ENCODE data around the gene BLACAT1.

The BLACAT1 gene

GRCh38 chr1:205476648-205477047 is 20.8 kb upstream of the BLACAT1 start:
- H3K79me2 ChIP-seq (ENCODE audit: low read length), result no peaks in the 10 kb centered on the region
- H3K9me3 ChIP-seq (replicated peaks; ENCODE audit: insufficient read depth, low read length), result no peaks in the 10 kb centered on the region
- no peak overlapping the region for H3K27ac ChIP-seq (ENCODE audit: low read length)
- no peak overlapping the region for H3K4me2 ChIP-seq (ENCODE audit: low read depth, low read length)
- peaks cover 26% of the 10 kb centered on the region for H3K27me3 ChIP-seq (replicated peaks; ENCODE audit: insufficient read depth, low read length)
- no peak for DNase-seq
- no peak for TF ChIP-seq EZH2 (optimal IDR thresholded peaks at IDR 0.05; ENCODE audit: low read depth, low read length)
- TF ChIP-seq EZH2phosphoT487 (IDR thresholded peaks at IDR 0.05; ENCODE audit: low read length), result no peak
- TF ChIP-seq, protein P1, sequence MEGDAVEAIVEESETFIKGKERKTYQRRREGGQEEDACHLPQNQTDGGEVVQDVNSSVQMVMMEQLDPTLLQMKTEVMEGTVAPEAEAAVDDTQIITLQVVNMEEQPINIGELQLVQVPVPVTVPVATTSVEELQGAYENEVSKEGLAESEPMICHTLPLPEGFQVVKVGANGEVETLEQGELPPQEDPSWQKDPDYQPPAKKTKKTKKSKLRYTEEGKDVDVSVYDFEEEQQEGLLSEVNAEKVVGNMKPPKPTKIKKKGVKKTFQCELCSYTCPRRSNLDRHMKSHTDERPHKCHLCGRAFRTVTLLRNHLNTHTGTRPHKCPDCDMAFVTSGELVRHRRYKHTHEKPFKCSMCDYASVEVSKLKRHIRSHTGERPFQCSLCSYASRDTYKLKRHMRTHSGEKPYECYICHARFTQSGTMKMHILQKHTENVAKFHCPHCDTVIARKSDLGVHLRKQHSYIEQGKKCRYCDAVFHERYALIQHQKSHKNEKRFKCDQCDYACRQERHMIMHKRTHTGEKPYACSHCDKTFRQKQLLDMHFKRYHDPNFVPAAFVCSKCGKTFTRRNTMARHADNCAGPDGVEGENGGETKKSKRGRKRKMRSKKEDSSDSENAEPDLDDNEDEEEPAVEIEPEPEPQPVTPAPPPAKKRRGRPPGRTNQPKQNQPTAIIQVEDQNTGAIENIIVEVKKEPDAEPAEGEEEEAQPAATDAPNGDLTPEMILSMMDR (IDR thresholded peaks at IDR 0.05; ENCODE audit: low read length), result no peak
- H3F3A ChIP-seq (ENCODE audit: insufficient read depth, low read length), result peaks cover 5% of the 10 kb centered on the region; the same call in 1 of the 2 replicates
- H3K9me2 ChIP-seq (replicated peaks; ENCODE audit: insufficient read depth, low read length), result no peaks in the 10 kb centered on the region
- no peak overlapping the region for H2AFZ ChIP-seq (ENCODE audit: low read length)
- H3K36me3 ChIP-seq (replicated peaks; ENCODE audit: insufficient read depth, low read length), result no peaks in the 10 kb centered on the region
- no peaks in the 10 kb centered on the region for H4K20me1 ChIP-seq (ENCODE audit: insufficient read depth, low read length)
- H3K9ac ChIP-seq (ENCODE audit: low read length), result no peak overlapping the region
- no peak overlapping the region for H3K4me3 ChIP-seq (ENCODE audit: low read length)
- H3K4me1 ChIP-seq (ENCODE audit: low read length), result peaks cover 16% of the 10 kb centered on the region

DNA sequence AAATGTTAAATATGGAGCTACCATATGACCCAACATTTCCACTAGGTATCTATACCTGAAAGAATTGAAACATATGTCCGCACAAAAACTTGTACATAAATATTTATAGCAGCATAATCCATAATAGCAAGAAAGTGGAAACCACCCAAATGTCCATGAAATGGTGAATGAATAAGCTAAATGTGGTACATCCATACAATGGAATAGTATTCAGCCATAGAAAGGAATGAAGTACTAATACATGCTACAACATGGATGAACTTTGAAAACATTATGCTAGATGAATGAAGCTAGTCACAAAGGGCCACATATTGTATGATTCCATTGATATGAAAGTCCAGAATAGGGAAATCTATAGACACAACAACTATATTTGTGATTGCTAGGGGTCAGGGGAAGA is 20.0 kb upstream of the BLACAT1 start:
- H3F3A ChIP-seq (ENCODE audit: insufficient read depth, low read length), result peaks cover 5% of the 10 kb centered on the region; the same call in 1 of the 2 replicates
- no peak for DNase-seq

DNA sequence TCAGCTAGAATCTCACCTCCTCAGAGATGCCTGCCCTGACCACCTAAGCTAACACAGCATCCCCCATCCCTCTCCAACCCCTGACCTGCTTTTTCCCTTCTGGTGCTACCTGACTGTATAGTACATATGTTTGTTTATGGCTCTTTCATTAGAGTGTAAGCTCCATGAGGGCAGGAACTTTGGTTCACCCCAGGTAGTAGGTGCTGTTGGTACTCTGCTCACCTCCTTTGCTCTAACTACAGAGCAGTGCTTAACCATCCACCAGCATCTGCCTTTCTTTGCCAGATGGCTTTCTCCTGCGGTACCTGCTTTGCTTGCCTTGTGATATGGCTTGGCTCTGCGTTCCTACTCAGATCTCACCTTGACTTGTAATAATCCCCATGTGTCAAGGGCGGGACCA is 18.7 kb upstream of the BLACAT1 start:
- no peak overlapping the region for H2AFZ ChIP-seq (ENCODE audit: low read length)
- H3K36me3 ChIP-seq (replicated peaks; ENCODE audit: insufficient read depth, low read length), result no peaks in the 10 kb centered on the region
- H3K4me1 ChIP-seq (ENCODE audit: low read length), result peaks cover under 1% of the 10 kb centered on the region; the same call in 1 of the 2 replicates
- no peak overlapping the region for H3K4me3 ChIP-seq (ENCODE audit: low read length)
- no peak overlapping the region for H3K4me2 ChIP-seq (ENCODE audit: low read depth, low read length)
- H3K79me2 ChIP-seq (ENCODE audit: low read length), result no peaks in the 10 kb centered on the region
- no peak overlapping the region for H3K27ac ChIP-seq (ENCODE audit: low read length)
- no peaks in the 10 kb centered on the region for H3F3A ChIP-seq (ENCODE audit: insufficient read depth, low read length)
- H3K9me2 ChIP-seq (replicated peaks; ENCODE audit: insufficient read depth, low read length), result no peaks in the 10 kb centered on the region
- TF ChIP-seq EZH2 (optimal IDR thresholded peaks at IDR 0.05; ENCODE audit: low read depth, low read length) (no peak), EZH2phosphoT487 (IDR thresholded peaks at IDR 0.05; ENCODE audit: low read length) (no peak)
- TF ChIP-seq, protein P1 (IDR thresholded peaks at IDR 0.05; ENCODE audit: low read length), result no peak
- DNase-seq, result no peak
- H3K9ac ChIP-seq (ENCODE audit: low read length), result no peak overlapping the region
- no peaks in the 10 kb centered on the region for H3K9me3 ChIP-seq (replicated peaks; ENCODE audit: insufficient read depth, low read length)
- no peaks in the 10 kb centered on the region for H4K20me1 ChIP-seq (ENCODE audit: insufficient read depth, low read length)
- H3K27me3 ChIP-seq (replicated peaks; ENCODE audit: insufficient read depth, low read length), result peaks cover 25% of the 10 kb centered on the region

More for the DNA sequence above, 20.0 kb upstream of the BLACAT1 start:
- no peaks in the 10 kb centered on the region for H3K9me3 ChIP-seq (replicated peaks; ENCODE audit: insufficient read depth, low read length)
- no peaks in the 10 kb centered on the region for H3K9me2 ChIP-seq (replicated peaks; ENCODE audit: insufficient read depth, low read length)
- no peak overlapping the region for H3K9ac ChIP-seq (ENCODE audit: low read length)
- no peak overlapping the region for H3K4me2 ChIP-seq (ENCODE audit: low read depth, low read length)
- no peaks in the 10 kb centered on the region for H3K79me2 ChIP-seq (ENCODE audit: low read length)
- no peak overlapping the region for H2AFZ ChIP-seq (ENCODE audit: low read length)
- H3K27ac ChIP-seq (ENCODE audit: low read length), result no peak overlapping the region
- peaks cover 12% of the 10 kb centered on the region for H3K4me1 ChIP-seq (ENCODE audit: low read length)
- no peaks in the 10 kb centered on the region for H3K36me3 ChIP-seq (replicated peaks; ENCODE audit: insufficient read depth, low read length)
- H3K4me3 ChIP-seq (ENCODE audit: low read length), result no peak overlapping the region
- TF ChIP-seq EZH2phosphoT487 (IDR thresholded peaks at IDR 0.05; ENCODE audit: low read length) (no peak), EZH2 (optimal IDR thresholded peaks at IDR 0.05; ENCODE audit: low read depth, low read length) (no peak)
- TF ChIP-seq, protein P1 (IDR thresholded peaks at IDR 0.05; ENCODE audit: low read length), result no peak
- no peaks in the 10 kb centered on the region for H4K20me1 ChIP-seq (ENCODE audit: insufficient read depth, low read length)
- H3K27me3 ChIP-seq (replicated peaks; ENCODE audit: insufficient read depth, low read length), result peaks cover 25% of the 10 kb centered on the region
